ENCODE data around the gene DNAJB11.

The DNAJB11 gene

GRCh38 chr3:186589856-186590579, 19.5 kb downstream of the DNAJB11 start:
- Histone ChIP-seq H3K9me3 (ENCODE audit: insufficient read depth, low read length, severe bottlenecking) (no peaks in the 10 kb centered on the region), H3K4me2 (ENCODE audit: insufficient read depth, low read length) (no peak overlapping the region), H2AFZ (ENCODE audit: low read depth, low read length) (no peak overlapping the region), H3K27me3 (ENCODE audit: insufficient read depth, low read length, poor library complexity) (peaks cover 4% of the 10 kb centered on the region), H4K20me1 (ENCODE audit: insufficient read depth, low read length) (no peaks in the 10 kb centered on the region), H3K36me3 (ENCODE audit: insufficient read depth, low read length) (peaks cover 12% of the 10 kb centered on the region), H3K79me2 (ENCODE audit: insufficient read depth, low read length) (no peaks in the 10 kb centered on the region), H3K27ac (ENCODE audit: low read length) (no peak overlapping the region), H3K4me3 (ENCODE audit: low read depth in 1 of 2, low read length in 2 of 2) (no peak overlapping the region), H3K4me1 (ENCODE audit: insufficient read depth, low read length) (no peaks in the 10 kb centered on the region), H3K9ac (ENCODE audit: low read depth, low read length) (no peak overlapping the region)
- DNase-seq (no peak), ATAC-seq (ENCODE audit: insufficient read depth, low read depth) (no peak)
- no peak for TF ChIP-seq EZH2 (IDR thresholded peaks at IDR 0.05; ENCODE audit: borderline replicate concordance, low read depth, low read length, severe bottlenecking)
- TF ChIP-seq, protein P1, sequence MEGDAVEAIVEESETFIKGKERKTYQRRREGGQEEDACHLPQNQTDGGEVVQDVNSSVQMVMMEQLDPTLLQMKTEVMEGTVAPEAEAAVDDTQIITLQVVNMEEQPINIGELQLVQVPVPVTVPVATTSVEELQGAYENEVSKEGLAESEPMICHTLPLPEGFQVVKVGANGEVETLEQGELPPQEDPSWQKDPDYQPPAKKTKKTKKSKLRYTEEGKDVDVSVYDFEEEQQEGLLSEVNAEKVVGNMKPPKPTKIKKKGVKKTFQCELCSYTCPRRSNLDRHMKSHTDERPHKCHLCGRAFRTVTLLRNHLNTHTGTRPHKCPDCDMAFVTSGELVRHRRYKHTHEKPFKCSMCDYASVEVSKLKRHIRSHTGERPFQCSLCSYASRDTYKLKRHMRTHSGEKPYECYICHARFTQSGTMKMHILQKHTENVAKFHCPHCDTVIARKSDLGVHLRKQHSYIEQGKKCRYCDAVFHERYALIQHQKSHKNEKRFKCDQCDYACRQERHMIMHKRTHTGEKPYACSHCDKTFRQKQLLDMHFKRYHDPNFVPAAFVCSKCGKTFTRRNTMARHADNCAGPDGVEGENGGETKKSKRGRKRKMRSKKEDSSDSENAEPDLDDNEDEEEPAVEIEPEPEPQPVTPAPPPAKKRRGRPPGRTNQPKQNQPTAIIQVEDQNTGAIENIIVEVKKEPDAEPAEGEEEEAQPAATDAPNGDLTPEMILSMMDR (IDR thresholded peaks at IDR 0.05; ENCODE audit: borderline replicate concordance, extremely low read depth, low read length, poor library complexity, severe bottlenecking), result no peak

GRCh38 chr3:186590580-186591295, 20.2 kb downstream of the DNAJB11 start:
- no peak for DNase-seq
- Histone ChIP-seq H3K27me3 (ENCODE audit: insufficient read depth, low read length, poor library complexity) (peaks cover 4% of the 10 kb centered on the region), H3K4me2 (ENCODE audit: insufficient read depth, low read length) (no peak overlapping the region), H3K4me1 (ENCODE audit: insufficient read depth, low read length) (no peaks in the 10 kb centered on the region), H4K20me1 (ENCODE audit: insufficient read depth, low read length) (no peaks in the 10 kb centered on the region), H2AFZ (ENCODE audit: low read depth, low read length) (no peak overlapping the region), H3K27ac (ENCODE audit: low read length) (no peak overlapping the region), H3K79me2 (ENCODE audit: insufficient read depth, low read length) (no peaks in the 10 kb centered on the region), H3K4me3 (ENCODE audit: low read depth in 1 of 2, low read length in 2 of 2) (no peak overlapping the region), H3K36me3 (ENCODE audit: insufficient read depth, low read length) (peaks cover 5% of the 10 kb centered on the region; the same call in 1 of the 2 replicates), H3K9ac (ENCODE audit: low read depth, low read length) (no peak overlapping the region), H3K9me3 (ENCODE audit: insufficient read depth, low read length, severe bottlenecking) (no peaks in the 10 kb centered on the region)
- no peak for TF ChIP-seq EZH2 (IDR thresholded peaks at IDR 0.05; ENCODE audit: borderline replicate concordance, low read depth, low read length, severe bottlenecking)
- TF ChIP-seq, protein P1 (IDR thresholded peaks at IDR 0.05; ENCODE audit: borderline replicate concordance, extremely low read depth, low read length, poor library complexity, severe bottlenecking), result no peak
- no peak for ATAC-seq (ENCODE audit: insufficient read depth, low read depth)

DNA sequence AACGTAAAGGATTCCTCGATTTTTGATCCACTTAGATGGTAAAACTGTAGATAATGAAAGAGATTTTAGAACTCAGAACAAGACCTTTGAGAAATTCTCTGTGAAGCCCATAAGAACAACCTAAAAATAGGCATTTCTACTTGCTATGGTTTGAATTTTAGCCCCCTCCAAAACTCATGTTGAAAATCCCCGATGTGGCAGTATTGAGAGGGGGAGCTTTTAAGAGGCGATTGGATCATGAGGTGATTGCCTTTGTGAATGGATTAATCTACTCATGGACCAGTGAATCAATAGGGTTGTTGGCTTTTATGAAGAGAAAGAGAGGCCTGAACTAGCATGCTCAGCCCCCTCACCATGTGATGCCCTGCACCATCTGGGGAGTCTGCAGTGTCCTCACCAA, 22.2 kb downstream of the DNAJB11 start:
- Histone ChIP-seq H3K4me1 (ENCODE audit: insufficient read depth, low read length) (no peaks in the 10 kb centered on the region), H3K36me3 (ENCODE audit: insufficient read depth, low read length) (no peaks in the 10 kb centered on the region), H4K20me1 (ENCODE audit: insufficient read depth, low read length) (no peaks in the 10 kb centered on the region), H3K27ac (ENCODE audit: low read length) (no peak overlapping the region), H3K4me2 (ENCODE audit: insufficient read depth, low read length) (no peak overlapping the region), H2AFZ (ENCODE audit: low read depth, low read length) (no peak overlapping the region), H3K9me3 (ENCODE audit: insufficient read depth, low read length, severe bottlenecking) (no peaks in the 10 kb centered on the region), H3K27me3 (ENCODE audit: insufficient read depth, low read length, poor library complexity) (peaks cover 4% of the 10 kb centered on the region), H3K9ac (ENCODE audit: low read depth, low read length) (no peak overlapping the region), H3K4me3 (ENCODE audit: low read depth in 1 of 2, low read length in 2 of 2) (no peak overlapping the region), H3K79me2 (ENCODE audit: insufficient read depth, low read length) (no peaks in the 10 kb centered on the region)
- TF ChIP-seq EZH2 (IDR thresholded peaks at IDR 0.05; ENCODE audit: borderline replicate concordance, low read depth, low read length, severe bottlenecking), result no peak
- TF ChIP-seq, protein P1 (IDR thresholded peaks at IDR 0.05; ENCODE audit: borderline replicate concordance, extremely low read depth, low read length, poor library complexity, severe bottlenecking), result no peak
- DNase-seq, result no peak
- ATAC-seq (ENCODE audit: insufficient read depth, low read depth), result no peak
